ENCODE data around the gene CYTL1. TPM values are rescaled to one million over a fixed set of nuclear protein-coding genes. Genes with fewer than 3 reads are reported as not detected.

CYTL1 gene
- total and polyA plus RNA-seq, 2 of the 13 experiments (the other 11 are each of a cell fraction or from before 2014, with no cell fraction given) = not detected

DNA sequence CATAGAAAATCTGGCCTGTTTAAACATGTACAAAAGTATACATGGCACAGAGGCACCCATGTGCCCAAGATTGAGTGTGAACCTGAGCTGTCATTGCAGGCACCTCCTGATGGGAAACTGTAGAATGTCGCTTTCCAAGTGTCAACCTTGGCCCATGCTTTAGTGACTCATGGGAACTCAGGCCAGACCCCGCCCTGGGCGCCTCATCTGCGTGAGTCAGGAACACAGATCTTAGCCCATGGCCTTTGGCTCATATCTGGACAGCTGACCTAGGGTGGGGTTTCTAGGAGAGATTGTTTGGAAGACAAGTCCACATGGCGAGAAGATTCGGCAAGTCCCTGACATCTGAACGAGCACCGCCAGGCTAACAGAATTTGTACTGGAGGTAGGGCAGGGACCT is 50.0 kb downstream of the CYTL1 start:
- Histone ChIP-seq H3K27ac (ENCODE audit: extremely low read length, insufficient read depth, low read length) (no peak overlapping the region), H4K20me1 (ENCODE audit: insufficient read depth, low read length) (no peaks in the 10 kb centered on the region), H2AFZ (ENCODE audit: low read length) (no peak overlapping the region), H3K9ac (ENCODE audit: insufficient read depth, low read depth, low read length) (no peak overlapping the region), H3K27me3 (ENCODE audit: control insufficient read depth in 1 of 2, insufficient read depth in 2 of 2, low read length in 2 of 2) (peaks cover 0 to 1% of the 10 kb centered on the region in 2 experiments; a peak in 1 of 5 replicates), H3K36me3 (replicated peaks in 1 of 2; ENCODE audit: control insufficient read depth in 1 of 2, insufficient read depth in 2 of 2, low read length in 2 of 2) (no peaks in the 10 kb centered on the region), H3K4me1 (ENCODE audit: insufficient read depth, low read length) (no peaks in the 10 kb centered on the region), H3K4me3 (replicated peaks in 1 of 3; ENCODE audit: insufficient read depth in 1 of 3, low read depth in 2 of 3, low read length in 3 of 3) (no peak overlapping the region), H3K79me2 (ENCODE audit: insufficient read depth, low read length) (no peaks in the 10 kb centered on the region), H3K4me2 (ENCODE audit: low read depth, low read length) (no peak overlapping the region), H3K9me3 (ENCODE audit: low read length) (peaks cover 9% of the 10 kb centered on the region)
- DNase-seq (ENCODE audit: low spot score) (no peak), ATAC-seq (no peak; the same call in 2 of the 3 replicates), FAIRE-seq (no peak)
- POLR2A ChIA-PET = no interaction called here
- CTCF ChIA-PET (ENCODE audit: low intra/inter-chr PET ratio, low total read pairs) = no interaction called here
- BruUV-seq (replicated peaks) = no TSS peak
- intact Hi-C loops (cut with micrococcal nuclease; ENCODE audit: unreplicated experiment) = no loop called here
- TF ChIP-seq HNRNPL (IDR thresholded peaks at IDR 0.05; ENCODE audit: low read depth, low read length) = no peak
- TF ChIP-seq, protein P1, sequence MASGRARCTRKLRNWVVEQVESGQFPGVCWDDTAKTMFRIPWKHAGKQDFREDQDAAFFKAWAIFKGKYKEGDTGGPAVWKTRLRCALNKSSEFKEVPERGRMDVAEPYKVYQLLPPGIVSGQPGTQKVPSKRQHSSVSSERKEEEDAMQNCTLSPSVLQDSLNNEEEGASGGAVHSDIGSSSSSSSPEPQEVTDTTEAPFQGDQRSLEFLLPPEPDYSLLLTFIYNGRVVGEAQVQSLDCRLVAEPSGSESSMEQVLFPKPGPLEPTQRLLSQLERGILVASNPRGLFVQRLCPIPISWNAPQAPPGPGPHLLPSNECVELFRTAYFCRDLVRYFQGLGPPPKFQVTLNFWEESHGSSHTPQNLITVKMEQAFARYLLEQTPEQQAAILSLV (CRISPR knock-in tag; IDR thresholded peaks at IDR 0.05; ENCODE audit: borderline replicate concordance) = no peak
- TF ChIP-seq, protein P2, sequence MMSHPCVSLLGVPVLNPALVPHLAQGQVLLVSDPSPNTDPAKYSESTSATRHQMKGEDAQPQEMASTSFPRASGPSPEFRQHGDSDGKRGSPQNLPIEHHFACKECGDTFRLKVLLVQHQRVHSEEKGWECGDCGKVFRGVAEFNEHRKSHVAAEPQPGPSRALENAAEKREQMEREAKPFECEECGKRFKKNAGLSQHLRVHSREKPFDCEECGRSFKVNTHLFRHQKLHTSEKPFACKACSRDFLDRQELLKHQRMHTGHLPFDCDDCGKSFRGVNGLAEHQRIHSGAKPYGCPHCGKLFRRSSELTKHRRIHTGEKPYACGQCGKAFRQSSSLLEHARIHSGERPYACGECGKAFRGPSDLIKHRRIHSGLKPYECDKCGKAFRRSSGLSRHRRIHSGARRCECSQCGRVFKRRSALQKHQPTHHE (CRISPR knock-in tag; IDR thresholded peaks at IDR 0.05; ENCODE audit: borderline replicate concordance) = no peak
- TF ChIP-seq, protein P3, sequence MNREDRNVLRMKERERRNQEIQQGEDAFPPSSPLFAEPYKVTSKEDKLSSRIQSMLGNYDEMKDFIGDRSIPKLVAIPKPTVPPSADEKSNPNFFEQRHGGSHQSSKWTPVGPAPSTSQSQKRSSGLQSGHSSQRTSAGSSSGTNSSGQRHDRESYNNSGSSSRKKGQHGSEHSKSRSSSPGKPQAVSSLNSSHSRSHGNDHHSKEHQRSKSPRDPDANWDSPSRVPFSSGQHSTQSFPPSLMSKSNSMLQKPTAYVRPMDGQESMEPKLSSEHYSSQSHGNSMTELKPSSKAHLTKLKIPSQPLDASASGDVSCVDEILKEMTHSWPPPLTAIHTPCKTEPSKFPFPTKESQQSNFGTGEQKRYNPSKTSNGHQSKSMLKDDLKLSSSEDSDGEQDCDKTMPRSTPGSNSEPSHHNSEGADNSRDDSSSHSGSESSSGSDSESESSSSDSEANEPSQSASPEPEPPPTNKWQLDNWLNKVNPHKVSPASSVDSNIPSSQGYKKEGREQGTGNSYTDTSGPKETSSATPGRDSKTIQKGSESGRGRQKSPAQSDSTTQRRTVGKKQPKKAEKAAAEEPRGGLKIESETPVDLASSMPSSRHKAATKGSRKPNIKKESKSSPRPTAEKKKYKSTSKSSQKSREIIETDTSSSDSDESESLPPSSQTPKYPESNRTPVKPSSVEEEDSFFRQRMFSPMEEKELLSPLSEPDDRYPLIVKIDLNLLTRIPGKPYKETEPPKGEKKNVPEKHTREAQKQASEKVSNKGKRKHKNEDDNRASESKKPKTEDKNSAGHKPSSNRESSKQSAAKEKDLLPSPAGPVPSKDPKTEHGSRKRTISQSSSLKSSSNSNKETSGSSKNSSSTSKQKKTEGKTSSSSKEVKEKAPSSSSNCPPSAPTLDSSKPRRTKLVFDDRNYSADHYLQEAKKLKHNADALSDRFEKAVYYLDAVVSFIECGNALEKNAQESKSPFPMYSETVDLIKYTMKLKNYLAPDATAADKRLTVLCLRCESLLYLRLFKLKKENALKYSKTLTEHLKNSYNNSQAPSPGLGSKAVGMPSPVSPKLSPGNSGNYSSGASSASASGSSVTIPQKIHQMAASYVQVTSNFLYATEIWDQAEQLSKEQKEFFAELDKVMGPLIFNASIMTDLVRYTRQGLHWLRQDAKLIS (CRISPR knock-in tag; IDR thresholded peaks at IDR 0.05) = no peak
- no peak for TF ChIP-seq ZNF225 (CRISPR knock-in tag; IDR thresholded peaks at IDR 0.05)
- TF ChIP-seq NR2F1 (CRISPR knock-in tag; IDR thresholded peaks at IDR 0.05) = no peak
- WGBS (ENCODE audit: low lambda C conversion rate) = 23% methylated on average over 7 of the region's 8 CpGs
- in situ Hi-C loops (cut with HindIII; ENCODE audit: extremely low pct_ligation_motif_present, low pct_unique_long_range_greater_than_20kb) = no loop called here
